Measurements from ENCODE around the gene PRPF40B. TPM values are rescaled to one million over a fixed set of nuclear protein-coding genes. Genes with fewer than 3 reads are reported as not detected.

PRPF40B gene
- polyA plus RNA-seq, 1 experiment, result 15.0 TPM

GRCh38 chr12:49654715-49655114, 31.4 kb downstream of the PRPF40B start:
- Histone ChIP-seq H3K36me3 (ENCODE audit: control insufficient read depth, insufficient read depth, low read length) (peaks cover 35% of the 10 kb centered on the region), H3K27me3 (ENCODE audit: control insufficient read depth, insufficient read depth, low read length) (no peaks in the 10 kb centered on the region)
- CTCF ChIA-PET, result interaction anchor here (0.8 to 22.3 kb wide), 7 partner anchors 10 to 55 kb away, joined by 3 to 413 read pairs (median 3); partner anchors contain the start of gene FMNL3

DNA sequence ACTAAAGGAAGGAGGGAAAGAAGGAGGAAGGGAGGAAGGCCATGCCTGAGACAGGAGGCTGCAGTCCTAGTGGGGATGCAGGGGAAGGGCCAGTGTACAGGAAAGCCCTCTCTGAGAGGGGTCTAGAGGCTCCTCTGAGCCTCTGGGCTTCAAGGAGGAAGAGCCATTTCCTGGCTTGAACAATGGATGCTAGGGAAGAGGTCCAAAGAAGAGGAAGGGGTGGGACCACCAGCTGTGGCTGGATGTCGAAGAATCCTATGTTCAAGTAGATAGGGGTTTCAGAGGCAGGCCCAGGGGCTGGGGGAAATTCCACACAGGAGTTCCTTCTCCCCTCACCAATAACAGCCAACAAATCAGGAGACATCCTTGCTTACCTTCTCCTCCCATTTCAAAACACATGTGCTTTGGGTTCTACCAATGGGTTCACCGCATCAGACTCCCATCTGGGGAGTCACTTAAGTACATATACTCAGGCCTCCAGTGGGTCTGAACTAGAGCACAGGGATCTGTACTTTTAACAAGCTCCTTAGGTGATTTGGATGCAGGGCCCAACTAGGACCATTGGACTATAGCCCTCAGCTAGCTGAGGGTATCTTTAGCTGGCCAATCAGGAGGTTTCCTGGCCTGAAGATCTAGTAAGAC, 32.4 kb downstream of the PRPF40B start:
- Histone ChIP-seq H3K27me3 (ENCODE audit: control insufficient read depth, insufficient read depth, low read length) (no peaks in the 10 kb centered on the region), H3K36me3 (ENCODE audit: control insufficient read depth, insufficient read depth, low read length) (peaks cover 31% of the 10 kb centered on the region), H3K4me3 (ENCODE audit: low read depth, low read length) (no peak overlapping the region)
- ChIA-PET CTCF (interaction anchor here (0.9 to 22.3 kb wide), 4 partner anchors 10 to 54 kb away, joined by 3 to 413 read pairs (median 3); partner anchors contain the start of gene FMNL3), POLR2A (interaction anchor here (0.6 kb wide), 1 partner anchor 18 kb away, joined by 3 read pairs; no protein-coding TSS in a partner anchor)
- TF ChIP-seq, protein P1, sequence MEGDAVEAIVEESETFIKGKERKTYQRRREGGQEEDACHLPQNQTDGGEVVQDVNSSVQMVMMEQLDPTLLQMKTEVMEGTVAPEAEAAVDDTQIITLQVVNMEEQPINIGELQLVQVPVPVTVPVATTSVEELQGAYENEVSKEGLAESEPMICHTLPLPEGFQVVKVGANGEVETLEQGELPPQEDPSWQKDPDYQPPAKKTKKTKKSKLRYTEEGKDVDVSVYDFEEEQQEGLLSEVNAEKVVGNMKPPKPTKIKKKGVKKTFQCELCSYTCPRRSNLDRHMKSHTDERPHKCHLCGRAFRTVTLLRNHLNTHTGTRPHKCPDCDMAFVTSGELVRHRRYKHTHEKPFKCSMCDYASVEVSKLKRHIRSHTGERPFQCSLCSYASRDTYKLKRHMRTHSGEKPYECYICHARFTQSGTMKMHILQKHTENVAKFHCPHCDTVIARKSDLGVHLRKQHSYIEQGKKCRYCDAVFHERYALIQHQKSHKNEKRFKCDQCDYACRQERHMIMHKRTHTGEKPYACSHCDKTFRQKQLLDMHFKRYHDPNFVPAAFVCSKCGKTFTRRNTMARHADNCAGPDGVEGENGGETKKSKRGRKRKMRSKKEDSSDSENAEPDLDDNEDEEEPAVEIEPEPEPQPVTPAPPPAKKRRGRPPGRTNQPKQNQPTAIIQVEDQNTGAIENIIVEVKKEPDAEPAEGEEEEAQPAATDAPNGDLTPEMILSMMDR (IDR thresholded peaks at IDR 0.05; ENCODE audit: insufficient read depth, low read depth, low read length), result no peak
- DNase-seq (ENCODE audit: low read depth), result no peak

More at GRCh38 chr12:49654715-49655114, 31.4 kb downstream of the PRPF40B start:
- POLR2A ChIA-PET, result no interaction called here
- TF ChIP-seq, protein P1 (IDR thresholded peaks at IDR 0.05; ENCODE audit: insufficient read depth, low read depth, low read length), result no peak
- H3K4me3 ChIP-seq (ENCODE audit: low read depth, low read length), result no peak overlapping the region
- DNase-seq (ENCODE audit: low read depth), result no peak

DNA sequence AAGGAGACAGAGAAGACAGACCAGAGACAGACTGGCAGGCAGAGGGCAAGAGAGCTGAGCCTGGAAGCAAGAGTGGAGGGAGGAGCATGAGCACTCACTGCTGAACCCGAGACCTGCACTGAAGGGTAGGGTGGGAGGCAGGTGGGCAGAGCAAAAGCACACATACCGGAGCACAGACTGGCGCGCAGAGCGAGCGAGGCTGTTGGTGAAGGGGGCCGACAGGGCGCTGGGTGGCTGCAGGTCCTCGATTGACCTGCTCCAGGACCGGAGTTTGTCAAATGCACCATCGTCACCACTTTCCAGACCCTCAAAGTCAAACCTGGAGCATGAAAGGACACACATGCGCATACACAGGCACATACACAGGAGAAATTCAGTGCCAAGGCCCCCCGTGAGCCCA, 34.9 kb downstream of the PRPF40B start:
- Histone ChIP-seq H3K27me3 (ENCODE audit: control insufficient read depth, insufficient read depth, low read length) (no peaks in the 10 kb centered on the region), H3K4me3 (ENCODE audit: low read depth, low read length) (no peak overlapping the region), H3K36me3 (ENCODE audit: control insufficient read depth, insufficient read depth, low read length) (peaks cover 25% of the 10 kb centered on the region)
- no peak for DNase-seq (ENCODE audit: low read depth)
- ChIA-PET CTCF (interaction anchor here (0.5 to 1.4 kb wide), 5 partner anchors 10 to 361 kb away, joined by 3 to 4 read pairs (median 3); no protein-coding TSS in a partner anchor), POLR2A (no interaction called here)
- TF ChIP-seq, protein P1 (IDR thresholded peaks at IDR 0.05; ENCODE audit: insufficient read depth, low read depth, low read length), result no peak

GRCh38 chr12:49659753-49660152, 36.4 kb downstream of the PRPF40B start:
- TF ChIP-seq, protein P1 (IDR thresholded peaks at IDR 0.05; ENCODE audit: insufficient read depth, low read depth, low read length), result no peak
- Histone ChIP-seq H3K27me3 (ENCODE audit: control insufficient read depth, insufficient read depth, low read length) (no peaks in the 10 kb centered on the region), H3K4me3 (ENCODE audit: low read depth, low read length) (no peak overlapping the region), H3K36me3 (ENCODE audit: control insufficient read depth, insufficient read depth, low read length) (peaks cover 17% of the 10 kb centered on the region; the same call in 1 of the 2 replicates)
- no peak for DNase-seq (ENCODE audit: low read depth)
- ChIA-PET POLR2A (no interaction called here), CTCF (interaction anchor here (1.0 to 2.4 kb wide), 2 partner anchors 12 to 14 kb away, joined by 3 to 6 read pairs; no protein-coding TSS in a partner anchor)

- ChIA-PET CTCF (interaction anchor here (2.4 kb wide), 1 partner anchor 13 kb away, joined by 6 read pairs; no protein-coding TSS in a partner anchor), POLR2A (no interaction called here)
- TF ChIP-seq, protein P1 (IDR thresholded peaks at IDR 0.05; ENCODE audit: insufficient read depth, low read depth, low read length), result no peak
Measured at GRCh38 chr12:49661191-49661590, 37.8 kb downstream of the PRPF40B start.

More at GRCh38 chr12:49661191-49661590, 37.8 kb downstream of the PRPF40B start:
- Histone ChIP-seq H3K27me3 (ENCODE audit: control insufficient read depth, insufficient read depth, low read length) (no peaks in the 10 kb centered on the region), H3K4me3 (ENCODE audit: low read depth, low read length) (no peak overlapping the region), H3K36me3 (ENCODE audit: control insufficient read depth, insufficient read depth, low read length) (peaks cover 14% of the 10 kb centered on the region; the same call in 1 of the 2 replicates)
- DNase-seq (ENCODE audit: low read depth), result no peak

Measured in BJ (cell line).